ENCODE data around the gene KIAA1143. TPM values are rescaled to one million over a fixed set of nuclear protein-coding genes. Genes with fewer than 3 reads are reported as not detected.

Gene KIAA1143
- 10 to 100 TPM; 37.9 to 47.7 TPM for total RNA-seq

DNA sequence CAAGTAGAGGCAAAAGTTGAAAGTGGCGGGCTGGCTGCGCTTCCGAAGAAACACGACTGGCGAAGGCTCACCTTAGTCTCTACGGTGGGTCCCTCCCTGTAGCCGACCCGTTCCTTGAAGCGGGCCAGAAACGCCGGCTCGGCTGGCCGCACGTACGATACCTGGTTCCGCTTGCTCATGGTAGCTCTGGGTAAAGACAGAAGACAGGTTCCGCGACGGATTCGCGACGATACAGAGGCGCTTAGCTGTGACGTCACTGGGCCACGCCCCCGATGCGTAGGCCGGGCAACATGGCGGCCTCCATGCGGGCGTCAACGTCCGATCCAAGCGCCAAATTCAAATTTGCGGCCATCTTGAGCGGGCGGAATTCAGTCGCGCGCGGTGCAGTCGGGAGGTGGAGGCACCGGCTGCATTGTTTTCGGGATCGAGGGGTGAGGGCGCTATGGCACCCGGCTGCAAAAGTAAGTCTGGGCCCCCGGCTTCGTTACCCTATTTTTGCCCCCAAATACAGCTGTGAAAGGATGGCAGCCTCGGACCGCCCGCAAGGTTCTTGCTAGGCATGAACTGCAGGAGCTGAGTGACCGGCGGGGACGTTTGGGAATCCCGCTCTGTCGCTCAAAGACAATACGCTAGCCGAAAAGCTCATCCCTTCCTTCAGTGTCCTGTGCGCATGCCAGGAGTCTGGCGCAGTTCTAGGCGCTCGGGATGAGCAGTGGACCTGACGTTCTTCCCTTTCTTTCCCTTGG is at the start of gene KIAA1143, which contains the start of gene KIF15:
KIAA1143 (minus strand) TSS at position 196 of the 746 bp plus-strand sequence; CDS start at position 179, 17 bp downstream.
KIF15 (plus strand) TSS at position 371 of the 746 bp plus-strand sequence; CDS start at position 443, 72 bp downstream.
- Mint-ChIP-seq H3K36me3 (peaks cover 85% of the 10 kb centered on the region), H3K4me1 (peaks cover 12% of the 10 kb centered on the region), H3K4me3 (peak within 1 kb of the TSS; percentile 89), H3K9me3 (peaks cover 22% of the 10 kb centered on the region), H3K27me3 (peaks cover 2% of the 10 kb centered on the region), H3K27ac (peak within 1 kb of the TSS; percentile 87)
- DNase-seq = peak; percentile 95

DNA sequence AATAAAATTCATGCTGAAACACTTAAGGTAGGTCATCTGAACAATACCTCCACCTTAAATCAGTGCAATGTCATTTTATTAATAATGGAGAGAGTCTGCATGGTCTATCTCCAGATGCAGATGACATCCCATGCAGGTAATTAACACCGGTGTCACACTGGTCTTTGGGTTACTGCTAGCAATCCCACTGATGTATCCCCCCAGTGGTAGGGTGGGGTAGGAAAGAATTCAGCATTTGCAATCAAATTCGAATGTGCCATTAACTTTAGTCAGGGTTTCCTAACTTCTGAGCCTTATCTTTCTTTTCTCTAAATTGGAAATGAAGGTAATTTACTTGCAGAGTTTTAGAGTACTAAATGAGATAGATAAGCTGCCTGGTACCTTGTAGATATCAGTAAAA is 44.5 kb upstream of the KIAA1143 start:
- no peaks in the 10 kb centered on the region for H3K27me3 Mint-ChIP-seq
- no peaks in the 10 kb centered on the region for H3K9me3 Mint-ChIP-seq
- H3K27ac Mint-ChIP-seq = no peak overlapping the region
- H3K36me3 Mint-ChIP-seq = peaks cover 46% of the 10 kb centered on the region
- no peaks in the 10 kb centered on the region for H3K4me1 Mint-ChIP-seq
- DNase-seq = no peak
- H3K4me3 Mint-ChIP-seq = no peak overlapping the region

DNA sequence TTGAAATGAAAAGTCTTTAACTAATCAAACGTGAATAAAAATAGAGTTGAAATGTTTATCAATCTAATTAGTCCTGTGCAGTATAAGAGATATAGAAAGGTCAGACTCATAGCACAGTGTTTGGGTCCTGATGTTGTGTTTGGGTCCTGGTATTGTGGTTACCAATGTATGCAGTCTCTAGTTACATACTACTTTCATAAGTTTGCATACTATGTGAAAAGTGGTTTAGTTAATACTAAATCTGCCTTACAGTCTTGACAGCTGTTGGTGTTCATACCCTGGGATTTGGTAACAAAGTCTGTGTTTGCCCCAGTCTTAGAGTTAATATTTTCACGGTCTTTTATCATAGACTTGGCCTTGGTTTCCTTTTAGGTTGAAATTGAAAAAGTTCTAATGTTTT is 41.9 kb upstream of the KIAA1143 start:
- no peaks in the 10 kb centered on the region for H3K4me1 Mint-ChIP-seq
- H3K36me3 Mint-ChIP-seq = peaks cover 46% of the 10 kb centered on the region
- no peak overlapping the region for H3K27ac Mint-ChIP-seq
- DNase-seq = no peak
- no peaks in the 10 kb centered on the region for H3K9me3 Mint-ChIP-seq
- H3K4me3 Mint-ChIP-seq = no peak overlapping the region
- H3K27me3 Mint-ChIP-seq = no peaks in the 10 kb centered on the region

DNA sequence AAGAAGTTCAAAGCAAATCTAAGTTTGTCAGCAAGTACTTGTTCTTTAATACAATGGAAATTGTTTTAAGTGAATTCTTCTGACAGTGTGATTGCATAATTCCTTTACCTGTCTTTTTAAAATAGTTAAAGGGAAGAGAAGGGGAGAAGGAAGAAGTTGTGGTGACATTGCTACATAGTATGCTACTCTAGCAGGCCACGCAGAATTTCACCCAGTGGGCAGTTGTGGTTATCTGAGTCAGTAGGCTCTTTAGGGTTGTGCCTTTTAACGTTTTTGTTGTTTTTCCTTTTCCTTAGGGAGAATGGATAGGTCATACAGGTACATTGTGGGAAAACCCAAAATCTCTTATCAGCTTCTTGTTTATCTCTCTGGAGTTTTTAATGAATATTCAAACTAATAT is 40.6 kb upstream of the KIAA1143 start:
- no peaks in the 10 kb centered on the region for H3K9me3 Mint-ChIP-seq
- H3K4me3 Mint-ChIP-seq = no peak overlapping the region
- peaks cover 48% of the 10 kb centered on the region for H3K36me3 Mint-ChIP-seq
- no peaks in the 10 kb centered on the region for H3K4me1 Mint-ChIP-seq
- no peak for DNase-seq
- no peaks in the 10 kb centered on the region for H3K27me3 Mint-ChIP-seq
- no peak overlapping the region for H3K27ac Mint-ChIP-seq

DNA sequence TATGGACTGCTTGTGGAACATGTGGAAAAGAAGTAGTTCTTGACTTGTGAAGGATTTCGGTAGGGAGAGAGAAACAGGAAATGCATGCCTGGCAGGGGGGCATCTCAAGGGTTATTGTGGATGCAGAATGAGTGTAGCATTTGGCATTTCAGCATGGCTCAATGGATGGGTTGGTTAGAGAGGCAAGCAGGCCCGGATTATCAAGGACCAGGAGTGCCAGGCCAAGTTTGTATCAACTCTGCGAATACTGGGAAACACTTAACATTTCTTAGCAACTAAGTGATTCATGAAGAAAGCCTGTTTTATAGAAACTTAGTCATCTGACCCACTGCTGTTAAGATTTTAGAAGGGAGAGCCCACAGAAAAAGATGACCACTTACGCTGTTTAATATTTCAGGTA is 33.8 kb upstream of the KIAA1143 start:
- Mint-ChIP-seq H3K4me3 (no peak overlapping the region), H3K4me1 (no peaks in the 10 kb centered on the region), H3K9me3 (no peaks in the 10 kb centered on the region), H3K27me3 (no peaks in the 10 kb centered on the region), H3K36me3 (peaks cover 56% of the 10 kb centered on the region), H3K27ac (no peak overlapping the region)
- no peak for DNase-seq

DNA sequence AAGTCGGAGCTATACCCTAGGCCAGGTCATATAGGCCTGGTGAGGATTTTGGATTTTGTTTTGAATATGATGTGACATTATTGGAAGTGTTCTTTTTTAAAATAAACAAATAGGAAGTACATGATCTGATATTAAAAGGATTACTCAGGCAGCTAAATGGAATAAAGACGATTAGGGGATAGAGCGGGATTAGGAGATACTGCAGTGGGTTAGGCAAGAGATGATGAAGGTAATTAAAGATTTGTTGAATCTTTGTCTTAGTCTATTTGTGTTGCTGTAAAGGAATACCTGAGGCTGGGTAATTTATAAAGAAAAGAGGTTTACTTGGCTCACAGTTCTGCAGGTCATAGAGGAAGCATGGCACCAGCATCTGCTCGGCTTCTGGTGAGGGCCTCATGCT is 21.5 kb upstream of the KIAA1143 start:
- H3K36me3 Mint-ChIP-seq = peaks cover 52% of the 10 kb centered on the region

DNA sequence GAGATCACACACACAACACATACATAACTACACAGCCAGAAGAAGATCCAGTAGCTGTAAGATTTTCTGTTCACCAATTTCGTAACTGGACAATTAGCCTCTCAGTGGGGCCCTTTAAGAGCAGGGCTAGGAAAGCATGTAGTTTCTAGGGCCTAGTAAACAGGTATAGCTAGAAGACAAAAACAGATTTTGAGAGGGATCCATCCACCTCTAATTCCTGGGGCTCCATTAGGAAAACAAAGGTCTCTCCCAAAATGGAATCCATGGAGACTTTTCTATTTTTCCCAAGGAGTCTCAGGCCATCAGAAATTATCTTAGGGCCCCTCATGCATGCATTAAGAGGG is 10.7 kb upstream of the KIAA1143 start:
- H3K36me3 Mint-ChIP-seq = peaks cover 83% of the 10 kb centered on the region
- no peak for DNase-seq
- H3K9me3 Mint-ChIP-seq = peaks cover 20% of the 10 kb centered on the region
- H3K27ac Mint-ChIP-seq = no peak overlapping the region
- H3K27me3 Mint-ChIP-seq = no peaks in the 10 kb centered on the region
- H3K4me3 Mint-ChIP-seq = no peak overlapping the region
- no peaks in the 10 kb centered on the region for H3K4me1 Mint-ChIP-seq

More for the DNA sequence above, 21.5 kb upstream of the KIAA1143 start:
- no peak for DNase-seq
- Mint-ChIP-seq H3K27ac (no peak overlapping the region), H3K27me3 (no peaks in the 10 kb centered on the region), H3K4me3 (no peak overlapping the region), H3K9me3 (no peaks in the 10 kb centered on the region), H3K4me1 (no peaks in the 10 kb centered on the region)

DNA sequence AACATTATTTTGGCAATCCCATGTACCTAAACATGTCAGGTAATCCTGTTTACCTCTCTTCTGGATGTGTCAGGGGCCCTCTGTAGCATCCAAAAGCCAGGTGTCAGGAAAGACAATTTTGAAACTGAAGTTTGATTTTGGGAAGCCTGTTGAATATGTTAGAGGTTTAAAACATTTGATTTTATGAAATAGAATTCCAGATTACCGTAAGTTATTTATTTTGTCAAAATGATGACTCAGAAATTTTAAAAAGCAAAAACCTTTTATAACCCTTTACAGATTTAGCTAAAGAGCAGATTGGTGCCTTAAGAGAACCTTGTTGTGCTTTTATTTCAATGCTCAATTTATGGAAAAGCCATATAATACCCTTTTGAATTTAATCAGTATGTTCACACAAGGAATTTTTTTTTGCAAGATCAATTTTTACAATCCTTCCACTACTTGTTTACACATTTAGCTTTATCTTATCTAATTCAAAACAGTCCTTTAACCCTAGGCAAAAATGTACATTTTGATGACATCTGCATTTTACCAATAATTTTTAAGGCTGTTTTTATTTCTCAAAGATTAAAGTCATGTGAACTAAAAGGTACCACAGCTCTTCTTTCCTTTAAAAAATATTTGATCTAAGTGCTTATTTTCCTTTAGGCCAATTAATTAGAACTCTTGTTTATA is 10.1 kb upstream of the KIAA1143 start:
- H3K27me3 Mint-ChIP-seq = no peaks in the 10 kb centered on the region
- peaks cover 84% of the 10 kb centered on the region for H3K36me3 Mint-ChIP-seq
- no peak for DNase-seq
- no peak overlapping the region for H3K4me3 Mint-ChIP-seq
- H3K9me3 Mint-ChIP-seq = peaks cover 20% of the 10 kb centered on the region
- H3K4me1 Mint-ChIP-seq = no peaks in the 10 kb centered on the region
- no peak overlapping the region for H3K27ac Mint-ChIP-seq

DNA sequence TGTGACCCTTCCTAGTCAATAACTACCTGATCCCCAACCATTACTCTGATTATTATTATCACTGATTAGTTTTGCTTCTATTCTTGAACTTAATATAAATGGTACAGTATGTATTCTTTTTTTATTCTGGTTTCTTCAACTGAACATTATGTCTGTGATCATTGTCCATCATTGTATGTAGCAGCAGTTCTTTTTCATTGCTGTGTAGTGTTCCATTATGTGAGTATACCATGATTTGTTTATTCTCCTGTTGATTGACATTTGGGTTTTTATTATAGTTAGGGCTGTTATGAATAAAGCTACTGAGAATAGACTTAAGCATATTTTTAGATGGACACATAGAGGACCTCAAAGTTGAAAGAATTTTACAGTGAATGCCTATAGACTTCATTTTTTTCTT is 2.8 kb upstream of the KIAA1143 start:
- peaks cover 84% of the 10 kb centered on the region for H3K36me3 Mint-ChIP-seq
- peaks cover 8% of the 10 kb centered on the region for H3K9me3 Mint-ChIP-seq

DNA sequence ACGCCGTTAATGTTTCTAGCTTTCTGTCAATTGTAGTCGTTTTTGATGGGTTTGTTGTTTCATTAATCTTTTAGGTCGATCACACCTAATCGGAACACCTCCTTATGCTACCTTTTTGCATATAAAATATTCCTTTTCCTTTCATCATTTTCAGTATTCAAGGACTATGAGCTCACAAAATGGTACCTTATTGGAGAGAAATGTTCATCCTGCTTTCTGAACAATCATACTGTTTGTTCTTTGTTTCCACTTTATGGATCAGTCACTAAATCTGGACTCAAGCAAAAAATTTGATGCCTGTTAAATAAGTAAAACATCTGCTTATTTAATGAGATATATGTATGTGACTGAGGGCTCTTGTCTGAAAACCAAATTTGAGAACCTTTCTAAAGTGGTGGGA is 1.3 kb upstream of the KIAA1143 start:
- H3K4me1 Mint-ChIP-seq = peaks cover 9% of the 10 kb centered on the region
- H3K9me3 Mint-ChIP-seq = peaks cover 18% of the 10 kb centered on the region
- peaks cover 2% of the 10 kb centered on the region for H3K27me3 Mint-ChIP-seq
- peaks cover 85% of the 10 kb centered on the region for H3K36me3 Mint-ChIP-seq
- H3K4me3 Mint-ChIP-seq = peak overlapping the region; percentile 89
- peak overlapping the region; percentile 87 for H3K27ac Mint-ChIP-seq
- no peak for DNase-seq

More for the DNA sequence above, 2.8 kb upstream of the KIAA1143 start:
- H3K4me1 Mint-ChIP-seq = peaks cover 5% of the 10 kb centered on the region
- H3K27ac Mint-ChIP-seq = no peak overlapping the region
- H3K27me3 Mint-ChIP-seq = peaks cover 2% of the 10 kb centered on the region
- no peak overlapping the region for H3K4me3 Mint-ChIP-seq
- DNase-seq = no peak

DNA sequence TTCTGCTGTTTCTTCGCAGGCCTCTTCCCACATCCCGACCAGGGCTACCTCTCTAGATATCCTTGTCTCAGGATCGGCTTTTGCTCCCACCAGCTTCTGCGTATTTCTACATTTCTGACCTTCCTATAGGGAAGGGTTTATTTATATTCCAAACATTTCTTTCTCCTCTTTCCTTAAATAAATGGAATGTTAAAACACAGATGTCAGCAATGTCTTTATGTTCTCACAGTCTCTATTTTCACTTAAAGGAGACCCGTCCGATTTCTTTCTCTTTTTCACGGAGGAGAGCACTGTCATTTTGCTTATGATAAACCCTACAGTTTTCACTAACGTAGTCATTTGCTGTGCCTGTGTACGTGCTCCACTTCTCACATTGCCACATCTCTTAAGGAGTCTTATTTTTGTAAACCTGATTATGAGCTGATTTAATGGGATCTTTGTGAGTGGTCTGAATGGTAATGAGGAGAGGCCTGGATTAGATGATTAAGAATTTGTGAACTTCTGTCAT is 805 bp upstream of the KIAA1143 start:
- Mint-ChIP-seq H3K27ac (peak overlapping the region; percentile 87), H3K4me1 (peaks cover 10% of the 10 kb centered on the region), H3K9me3 (peaks cover 21% of the 10 kb centered on the region), H3K36me3 (peaks cover 85% of the 10 kb centered on the region), H3K27me3 (peaks cover 2% of the 10 kb centered on the region), H3K4me3 (peak overlapping the region; percentile 89)
- no peak for DNase-seq

DNA sequence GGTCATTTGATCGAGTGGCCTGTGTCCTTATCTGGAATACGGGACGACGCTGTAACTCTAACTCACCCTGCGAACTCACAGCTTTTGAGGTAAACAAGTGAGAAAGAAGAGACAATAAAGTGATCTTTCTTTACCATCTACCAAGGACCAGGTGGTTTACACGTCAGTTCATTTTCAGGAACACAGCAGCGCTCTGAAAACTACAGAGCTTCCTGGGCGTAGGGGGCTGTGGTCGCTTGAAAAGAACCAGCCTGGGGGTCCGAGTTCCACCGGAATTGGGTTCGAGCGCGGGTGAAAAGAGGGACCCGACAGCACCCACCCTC is 357 bp downstream of the KIAA1143 start:
- no peaks in the 10 kb centered on the region for H3K27me3 Mint-ChIP-seq
- H3K27ac Mint-ChIP-seq = peak overlapping the region; percentile 87
- peaks cover 27% of the 10 kb centered on the region for H3K9me3 Mint-ChIP-seq
- no peak for DNase-seq
- H3K4me1 Mint-ChIP-seq = peaks cover 12% of the 10 kb centered on the region
- peaks cover 86% of the 10 kb centered on the region for H3K36me3 Mint-ChIP-seq
- H3K4me3 Mint-ChIP-seq = peak overlapping the region; percentile 89

DNA sequence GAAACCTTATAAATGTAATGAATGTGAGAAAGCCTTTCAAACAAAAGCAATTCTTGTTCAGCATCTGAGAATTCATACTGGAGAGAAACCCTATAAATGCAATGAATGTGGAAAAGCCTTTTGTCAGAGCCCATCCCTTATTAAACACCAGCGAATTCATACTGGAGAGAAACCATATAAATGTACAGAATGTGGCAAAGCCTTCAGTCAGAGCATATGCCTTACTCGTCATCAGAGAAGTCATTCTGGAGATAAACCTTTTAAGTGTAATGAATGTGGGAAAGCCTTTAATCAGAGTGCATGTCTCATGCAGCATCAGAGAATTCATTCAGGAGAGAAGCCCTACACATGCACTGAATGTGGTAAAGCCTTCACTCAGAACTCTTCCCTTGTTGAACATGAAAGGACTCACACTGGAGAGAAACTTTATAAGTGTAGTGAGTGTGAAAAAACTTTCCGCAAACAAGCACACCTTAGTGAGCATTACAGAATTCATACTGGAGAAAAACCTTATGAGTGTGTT is 26.7 kb downstream of the KIAA1143 start:
- Mint-ChIP-seq H3K9me3 (peaks cover 64% of the 10 kb centered on the region), H3K36me3 (peaks cover 71% of the 10 kb centered on the region), H3K4me1 (peaks cover 6% of the 10 kb centered on the region), H3K27ac (no peak overlapping the region), H3K27me3 (no peaks in the 10 kb centered on the region), H3K4me3 (no peak overlapping the region)
- DNase-seq = no peak

DNA sequence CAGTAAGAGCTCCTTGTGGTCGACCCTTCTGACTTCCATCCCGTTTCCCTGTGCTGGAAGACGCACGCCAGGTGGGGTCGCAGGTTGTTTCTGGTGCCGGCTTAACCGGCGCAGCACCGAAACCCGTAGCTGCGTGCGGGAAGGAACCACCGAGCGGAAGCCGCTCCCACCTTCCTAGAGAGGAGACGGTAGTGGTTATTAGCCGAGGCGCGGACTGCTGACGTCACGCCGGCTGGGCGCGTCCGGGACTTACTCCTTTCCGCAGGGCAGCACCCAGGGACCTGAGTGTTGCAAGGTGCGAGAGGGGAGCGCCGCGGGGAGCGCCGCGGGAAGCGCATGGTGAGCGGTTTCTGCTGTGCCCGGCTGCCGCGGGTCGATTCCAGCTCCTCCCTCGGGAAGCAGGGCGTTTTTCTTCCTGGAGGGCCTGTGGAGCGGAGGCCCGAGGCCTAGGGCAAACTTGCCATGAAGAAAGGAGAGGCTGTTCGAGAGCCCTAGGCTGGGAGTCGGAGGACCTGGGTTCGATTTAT is 32.0 kb downstream of the KIAA1143 start, which contains the start of gene ZNF501:
ZNF501 (plus strand) TSS at position 252 of the 527 bp plus-strand sequence. CDS start 4,787 bp downstream, outside the sequence.
- DNase-seq = peak; percentile 85
- Mint-ChIP-seq H3K4me3 (peak within 1 kb of the TSS; percentile 89), H3K9me3 (peaks cover 58% of the 10 kb centered on the region), H3K27ac (peak within 1 kb of the TSS; percentile 83), H3K4me1 (peaks cover 9% of the 10 kb centered on the region), H3K36me3 (peaks cover 79% of the 10 kb centered on the region), H3K27me3 (no peaks in the 10 kb centered on the region)

DNA sequence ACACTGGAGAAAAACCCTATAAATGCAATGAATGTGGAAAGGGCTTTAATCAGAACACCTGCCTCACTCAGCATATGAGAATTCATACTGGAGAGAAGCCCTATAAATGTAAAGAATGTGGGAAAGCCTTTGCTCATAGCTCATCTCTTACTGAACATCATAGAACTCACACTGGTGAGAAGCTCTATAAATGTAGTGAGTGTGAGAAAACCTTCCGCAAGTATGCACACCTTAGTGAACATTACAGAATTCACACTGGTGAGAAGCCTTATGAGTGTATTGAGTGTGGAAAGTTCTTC is 39.4 kb downstream of the KIAA1143 start:
- no peaks in the 10 kb centered on the region for H3K27me3 Mint-ChIP-seq
- no peak for DNase-seq
- H3K4me3 Mint-ChIP-seq = no peak overlapping the region
- no peaks in the 10 kb centered on the region for H3K4me1 Mint-ChIP-seq
- H3K9me3 Mint-ChIP-seq = peaks cover 69% of the 10 kb centered on the region
- peaks cover 79% of the 10 kb centered on the region for H3K36me3 Mint-ChIP-seq
- no peak overlapping the region for H3K27ac Mint-ChIP-seq

Data from activated naive CD8-positive, alpha-beta T cell treated with anti-CD3 and anti-CD28 coated beads for 36 hours (primary cell).